DOHH2 (cell line): ENCODE results near the gene SLC22A15.

Experiments used
- H3F3A ChIP-seq: fragments of 200-600 bp; sonication (generic), shearing (Covaris generic); 2 replicates; pipeline ENCODE4 v1.6.0; 2016; ENCODE audit warnings: antibody characterized with exemption, mild to moderate bottlenecking; ENCODE audit not compliant: control insufficient read depth, insufficient read depth
- H3K27ac ChIP-seq: fragments of 200-600 bp; sonication (generic); 2 replicates; pipeline ENCODE4 v1.5.1; 2014; ENCODE audit warnings: low read depth, mild to moderate bottlenecking, low read length, moderate library complexity
- H3K27me3 ChIP-seq: fragments of 200-600 bp; sonication (generic); 2 replicates; pipeline ENCODE4 v1.6.1; 2014; ENCODE audit warnings: mild to moderate bottlenecking, low read length, mixed read lengths; ENCODE audit not compliant: control insufficient read depth
- H3K36me3 ChIP-seq: fragments of 200-600 bp; sonication (generic); 2 replicates; pipeline ENCODE4 v1.6.1; 2014; ENCODE audit warnings: mild to moderate bottlenecking, low read length, moderate library complexity, mixed read lengths; ENCODE audit not compliant: control insufficient read depth
- H3K4me1 ChIP-seq: fragments of 200-600 bp; sonication (generic); 2 replicates; pipeline ENCODE4 v1.6.1; 2014; ENCODE audit warnings: mild to moderate bottlenecking, low read length, mixed read lengths; ENCODE audit not compliant: control insufficient read depth
- H3K4me2 ChIP-seq: fragments of 200-600 bp; sonication (generic); 2 replicates; pipeline ENCODE4 v1.6.0; 2014; ENCODE audit warnings: mild to moderate bottlenecking, low read length, moderate library complexity
- H3K4me3 ChIP-seq: fragments of 200-600 bp; sonication (generic); 2 replicates; pipeline ENCODE4 v1.5.1; 2014; ENCODE audit warnings: mild to moderate bottlenecking, low read length, mixed read lengths
- H3K79me2 ChIP-seq: fragments of 200-600 bp; sonication (generic); 2 replicates; pipeline ENCODE4 v1.6.1; 2014; ENCODE audit warnings: mild to moderate bottlenecking, low read length, mixed read lengths; ENCODE audit not compliant: control insufficient read depth
- H3K9me2 ChIP-seq: fragments of 200-600 bp; sonication (generic); replicated peaks from 2 replicates; pipeline ENCODE4 v1.6.1; 2014; ENCODE audit warnings: mild to moderate bottlenecking, low read length, mixed read lengths; ENCODE audit not compliant: control insufficient read depth
- H3K9me3 ChIP-seq: fragments of 200-600 bp; sonication (generic); 2 replicates; pipeline ENCODE4 v1.6.1; 2014; ENCODE audit warnings: antibody characterized with exemption, low read length, mixed read lengths; ENCODE audit not compliant: control insufficient read depth, insufficient read depth
- H4K20me1 ChIP-seq: fragments of 200-600 bp; sonication (generic); 2 replicates; pipeline ENCODE4 v1.6.0; 2014; ENCODE audit warnings: low read depth, mild to moderate bottlenecking, antibody characterized with exemption, low read length, moderate library complexity; ENCODE audit not compliant: control insufficient read depth, insufficient read depth
- CTCF ChIP-seq: fragments of 200-600 bp; sonication (generic); IDR thresholded peaks from one replicate; pipeline ENCODE4 v1.5.1; 2014; ENCODE audit warnings: antibody characterized with exemption, mild to moderate bottlenecking, low read depth, low read length; ENCODE audit not compliant: poor library complexity, severe bottlenecking
- EZH2phosphoT487 ChIP-seq: fragments of 200-600 bp; sonication (generic); IDR thresholded peaks from 2 replicates; pipeline ENCODE4 v1.6.1; 2017; ENCODE audit warnings: borderline replicate concordance, mild to moderate bottlenecking, antibody characterized with exemption, low read length, moderate library complexity, mixed read lengths

Gene SLC22A15

GRCh38 chr1:115951560-115951959 is 24.8 kb upstream of the SLC22A15 start:
- Histone ChIP-seq H3K36me3 (no peaks in the 10 kb centered on the region; the same call in 1 of the 2 replicates), H3K4me3 (peak overlapping the region; percentile 24), H3K4me2 (peak overlapping the region; percentile 32), H3K79me2 (no peaks in the 10 kb centered on the region), H3K9me3 (no peaks in the 10 kb centered on the region), H3K9me2 (no peaks in the 10 kb centered on the region), H3K27me3 (no peaks in the 10 kb centered on the region), H4K20me1 (no peaks in the 10 kb centered on the region), H3K4me1 (peaks cover 6% of the 10 kb centered on the region), H3K27ac (no peak overlapping the region), H3F3A (no peaks in the 10 kb centered on the region)
- TF ChIP-seq EZH2phosphoT487 (no peak), CTCF (no peak)

- TF ChIP-seq EZH2phosphoT487 = no peak
- TF ChIP-seq CTCF = no peak
- H3K4me3 ChIP-seq = no peak overlapping the region
- H3K4me2 ChIP-seq = no peak overlapping the region
Measured at GRCh38 chr1:115952547-115952946, 23.8 kb upstream of the SLC22A15 start.

GRCh38 chr1:115953180-115953579 is 23.1 kb upstream of the SLC22A15 start:
- Histone ChIP-seq H3K27me3 (no peaks in the 10 kb centered on the region), H3K4me1 (peaks cover 6% of the 10 kb centered on the region), H3K4me2 (no peak overlapping the region), H3K9me3 (no peaks in the 10 kb centered on the region), H3F3A (no peaks in the 10 kb centered on the region), H3K4me3 (no peak overlapping the region), H4K20me1 (no peaks in the 10 kb centered on the region), H3K27ac (no peak overlapping the region), H3K9me2 (no peaks in the 10 kb centered on the region), H3K79me2 (no peaks in the 10 kb centered on the region), H3K36me3 (no peaks in the 10 kb centered on the region; the same call in 1 of the 2 replicates)
- TF ChIP-seq CTCF (no peak), EZH2phosphoT487 (no peak)

More at GRCh38 chr1:115952547-115952946, 23.8 kb upstream of the SLC22A15 start:
- Histone ChIP-seq H4K20me1 (no peaks in the 10 kb centered on the region), H3F3A (no peaks in the 10 kb centered on the region), H3K36me3 (no peaks in the 10 kb centered on the region; the same call in 1 of the 2 replicates), H3K4me1 (peaks cover 6% of the 10 kb centered on the region), H3K27me3 (no peaks in the 10 kb centered on the region), H3K27ac (no peak overlapping the region), H3K9me3 (no peaks in the 10 kb centered on the region), H3K9me2 (no peaks in the 10 kb centered on the region), H3K79me2 (no peaks in the 10 kb centered on the region)

GRCh38 chr1:115954684-115955083 is 21.6 kb upstream of the SLC22A15 start:
- Histone ChIP-seq H3K9me2 (no peaks in the 10 kb centered on the region), H3K4me1 (peaks cover 6% of the 10 kb centered on the region), H4K20me1 (no peaks in the 10 kb centered on the region), H3K4me3 (no peak overlapping the region), H3K27me3 (no peaks in the 10 kb centered on the region; the same call in 1 of the 2 replicates), H3K4me2 (no peak overlapping the region), H3K79me2 (no peaks in the 10 kb centered on the region), H3K36me3 (no peaks in the 10 kb centered on the region; the same call in 1 of the 2 replicates), H3K27ac (no peak overlapping the region), H3K9me3 (no peaks in the 10 kb centered on the region), H3F3A (no peaks in the 10 kb centered on the region)
- TF ChIP-seq EZH2phosphoT487 = no peak
- no peak for TF ChIP-seq CTCF
